ENCODE results near the gene DHFR. TPM values are rescaled to one million over a fixed set of nuclear protein-coding genes. Genes with fewer than 3 reads are reported as not detected.

Gene DHFR
- 8.0 and 14.8 TPM in 2 replicates for total RNA-seq

DNA sequence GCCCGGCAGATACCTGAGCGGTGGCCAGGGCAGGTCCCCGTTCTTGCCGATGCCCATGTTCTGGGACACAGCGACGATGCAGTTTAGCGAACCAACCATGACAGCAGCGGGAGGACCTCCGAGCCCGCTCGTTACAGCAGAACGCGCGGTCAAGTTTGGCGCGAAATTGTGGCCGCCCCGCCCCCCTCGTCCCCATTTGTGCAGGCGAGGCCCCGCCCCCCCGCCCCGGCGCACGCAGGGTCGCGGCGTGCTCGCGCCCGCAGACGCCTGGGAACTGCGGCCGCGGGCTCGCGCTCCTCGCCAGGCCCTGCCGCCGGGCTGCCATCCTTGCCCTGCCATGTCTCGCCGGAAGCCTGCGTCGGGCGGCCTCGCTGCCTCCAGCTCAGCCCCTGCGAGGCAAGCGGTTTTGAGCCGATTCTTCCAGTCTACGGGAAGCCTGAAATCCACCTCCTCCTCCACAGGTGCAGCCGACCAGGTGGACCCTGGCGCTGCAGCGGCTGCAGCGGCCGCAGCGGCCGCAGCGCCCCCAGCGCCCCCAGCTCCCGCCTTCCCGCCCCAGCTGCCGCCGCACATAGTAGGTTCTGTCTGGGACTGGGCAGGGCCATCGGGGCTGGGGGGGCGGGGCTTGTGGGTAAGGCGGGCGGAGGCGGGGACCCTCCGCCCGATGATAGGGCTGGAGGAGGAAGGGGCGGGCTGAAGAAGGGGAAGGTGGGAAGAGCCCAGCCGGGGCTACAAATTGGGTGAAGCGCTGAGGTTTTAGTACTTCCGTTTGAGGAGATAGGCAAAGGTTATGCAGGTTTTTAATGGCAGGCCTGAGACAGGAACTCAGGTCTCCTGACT, at the start of gene DHFR, which contains the start of gene MSH3:
DHFR (minus strand) TSS at position 593 of the 840 bp plus-strand sequence; CDS start at position 99, 494 bp downstream.
MSH3 (plus strand) TSS at position 262 of the 840 bp plus-strand sequence; CDS start at position 338, 76 bp downstream.

Other genes starting within 250 kb of the DHFR start
- gene ZFYVE16, start 246.9 kb downstream of the DHFR start, total RNA-seq = 31.8 and 37.9 TPM in 2 replicates
- 4.6 and 11.3 TPM in 2 replicates for gene FAM151B, start 166.9 kb downstream of the DHFR start, total RNA-seq
- not detected in 2 replicates for gene ANKRD34B, start 84.7 kb downstream of the DHFR start, total RNA-seq
- 19.9 and 25.6 TPM in 2 replicates for gene MSH3, start 331 bp downstream of the DHFR start, total RNA-seq